CD4-positive, alpha-beta T cell treated with Interleukin-6 for 4 hours (primary cell): ENCODE measurements around the gene PLEKHA6.

Source experiments
- DNase-seq: peaks from one replicate; pipeline ENCODE4 v3.0.0-alpha.2; 2020; ENCODE audit warnings: mixed read lengths

Gene PLEKHA6

GRCh38 chr1:204280099-204280961 is 79.4 kb downstream of the PLEKHA6 start:
- no peak for DNase-seq

- no peak for DNase-seq
Observed at GRCh38 chr1:204278958-204279357, 80.8 kb downstream of the PLEKHA6 start.

- DNase-seq: no peak
Observed at GRCh38 chr1:204278251-204278650, 81.5 kb downstream of the PLEKHA6 start.

GRCh38 chr1:204277563-204278219 is 82.0 kb downstream of the PLEKHA6 start:
- no peak for DNase-seq

GRCh38 chr1:204275695-204276370 is 83.9 kb downstream of the PLEKHA6 start:
- DNase-seq: no peak

- no peak for DNase-seq
Observed at GRCh38 chr1:204274446-204274845, 85.3 kb downstream of the PLEKHA6 start.

GRCh38 chr1:204272505-204272904 is 87.2 kb downstream of the PLEKHA6 start:
- DNase-seq: no peak

- DNase-seq: no peak
Observed at GRCh38 chr1:204271970-204272369, 87.8 kb downstream of the PLEKHA6 start.

- DNase-seq: no peak
Observed at GRCh38 chr1:204268101-204268500, 91.6 kb downstream of the PLEKHA6 start.

- no peak for DNase-seq
Observed at GRCh38 chr1:204267191-204267601, 92.5 kb downstream of the PLEKHA6 start.

- DNase-seq: no peak
Observed at GRCh38 chr1:204266504-204267034, 93.2 kb downstream of the PLEKHA6 start.

GRCh38 chr1:204265665-204266064 is 94.1 kb downstream of the PLEKHA6 start:
- no peak for DNase-seq

GRCh38 chr1:204264805-204265204 is 94.9 kb downstream of the PLEKHA6 start:
- no peak for DNase-seq

GRCh38 chr1:204263254-204263910 is 96.3 kb downstream of the PLEKHA6 start:
- no peak for DNase-seq

- no peak for DNase-seq
Observed at GRCh38 chr1:204262506-204263253, 97.0 kb downstream of the PLEKHA6 start.

- DNase-seq: no peak
Observed at GRCh38 chr1:204261746-204262505, 97.8 kb downstream of the PLEKHA6 start.

GRCh38 chr1:204261266-204261665 is 98.5 kb downstream of the PLEKHA6 start:
- DNase-seq: no peak

GRCh38 chr1:204260601-204261197 is 99.0 kb downstream of the PLEKHA6 start:
- DNase-seq: no peak

GRCh38 chr1:204259782-204260181 is 99.9 kb downstream of the PLEKHA6 start:
- DNase-seq: no peak

- no peak for DNase-seq
Observed at GRCh38 chr1:204259196-204259595, 100.5 kb downstream of the PLEKHA6 start.
